CD4-positive, CD25-positive, alpha-beta regulatory T cell (primary cell): Measurements from ENCODE around the gene B2M. TPM values are rescaled to one million over a fixed set of nuclear protein-coding genes. Genes with fewer than 3 reads are reported as not detected.

Experiments used
- ATAC-seq, 2 donors: fragments of 150-1000 bp; cut with Tn5 transposase; one replicate each; pipeline ENCODE4 v1.10.0; 2021; ENCODE audit warnings: low read depth in 2 of 2, moderate number of reproducible peaks in 2 of 2, moderate library complexity in 1 of 2
- DNase-seq, 3 donors: peaks; one replicate each; pipeline versions ENCODE4 v3.0.0 to v3.0.0-alpha.2; 2012 to 2022; ENCODE audit warnings: mixed read lengths in 1 of 3
- H3K27ac ChIP-seq: one replicate; pipeline ENCODE4 v1.7.0; 2013; ENCODE audit warnings: mild to moderate bottlenecking, low read length; ENCODE audit not compliant: insufficient read depth, poor library complexity, severe bottlenecking
- H3K27me3 ChIP-seq: one replicate; pipeline ENCODE4 v1.7.0; 2013; ENCODE audit warnings: low read length; ENCODE audit not compliant: control insufficient read depth, insufficient read depth
- H3K36me3 ChIP-seq: one replicate; pipeline ENCODE4 v1.7.0; 2013; ENCODE audit warnings: mild to moderate bottlenecking, low read length, moderate library complexity; ENCODE audit not compliant: control insufficient read depth, insufficient read depth
- H3K4me1 ChIP-seq: 2 replicates; pipeline ENCODE4 v1.7.0; 2013; ENCODE audit warnings: mild to moderate bottlenecking, low read length; ENCODE audit not compliant: insufficient read depth, control insufficient read depth, poor library complexity, severe bottlenecking
- H3K4me3 ChIP-seq: one replicate; pipeline ENCODE4 v1.7.0; 2013; ENCODE audit warnings: low read depth, mild to moderate bottlenecking, low read length, moderate library complexity
- H3K9me3 ChIP-seq, 2 experiments: 1 replicate in 1 of 2; 2 replicates in 1 of 2; pipeline ENCODE4 v1.7.0; 2013; ENCODE audit warnings: low read length in 2 of 2, mild to moderate bottlenecking in 1 of 2, moderate library complexity in 1 of 2; ENCODE audit not compliant: control insufficient read depth in 2 of 2
- H3K27ac Mint-ChIP-seq, 3 donors: one replicate each; pipeline ENCODE4 v1.8.0; 2020 to 2022; ENCODE audit warnings: mild to moderate bottlenecking in 3 of 3, mixed read lengths in 3 of 3, moderate library complexity in 2 of 3
- H3K27me3 Mint-ChIP-seq: one replicate; pipeline ENCODE4 v1.8.0; 2022; ENCODE audit warnings: mild to moderate bottlenecking, mixed read lengths
- H3K36me3 Mint-ChIP-seq: one replicate; pipeline ENCODE4 v1.8.0; 2020; ENCODE audit warnings: mixed read lengths
- H3K4me1 Mint-ChIP-seq, 4 donors: one replicate each; pipeline ENCODE4 v1.8.0; 2020 to 2022; ENCODE audit warnings: mixed read lengths in 4 of 4, mild to moderate bottlenecking in 1 of 4
- H3K4me3 Mint-ChIP-seq, 4 donors: one replicate each; pipeline ENCODE4 v1.8.0; 2020 to 2022; ENCODE audit warnings: mild to moderate bottlenecking in 4 of 4, mixed read lengths in 4 of 4, moderate library complexity in 3 of 4
- H3K9me3 Mint-ChIP-seq, 7 donors: one replicate each; pipeline ENCODE4 v1.8.0; 2020 to 2022; ENCODE audit warnings: mixed read lengths in 7 of 7, mild to moderate bottlenecking in 3 of 7, moderate library complexity in 2 of 7
- polyA plus RNA-seq, 4 donors: library from polyadenylated mRNA; unstranded; fragments of 300-500 nt; fragmentation: Illumina TruSeq; gene quantifications; one replicate each; pipeline ENCODE4 v1.2.3, GENCODE V29; 2021
- total RNA-seq: library from RNA; stranded (reverse); gene quantifications from one replicate; pipeline ENCODE4 v1.2.3, GENCODE V29; 2022

The B2M gene
- 7,793 TPM for total RNA-seq
- polyA plus RNA-seq = over 10,000 TPM; 37,989 to 53,417 (median 43,977) TPM

DNA sequence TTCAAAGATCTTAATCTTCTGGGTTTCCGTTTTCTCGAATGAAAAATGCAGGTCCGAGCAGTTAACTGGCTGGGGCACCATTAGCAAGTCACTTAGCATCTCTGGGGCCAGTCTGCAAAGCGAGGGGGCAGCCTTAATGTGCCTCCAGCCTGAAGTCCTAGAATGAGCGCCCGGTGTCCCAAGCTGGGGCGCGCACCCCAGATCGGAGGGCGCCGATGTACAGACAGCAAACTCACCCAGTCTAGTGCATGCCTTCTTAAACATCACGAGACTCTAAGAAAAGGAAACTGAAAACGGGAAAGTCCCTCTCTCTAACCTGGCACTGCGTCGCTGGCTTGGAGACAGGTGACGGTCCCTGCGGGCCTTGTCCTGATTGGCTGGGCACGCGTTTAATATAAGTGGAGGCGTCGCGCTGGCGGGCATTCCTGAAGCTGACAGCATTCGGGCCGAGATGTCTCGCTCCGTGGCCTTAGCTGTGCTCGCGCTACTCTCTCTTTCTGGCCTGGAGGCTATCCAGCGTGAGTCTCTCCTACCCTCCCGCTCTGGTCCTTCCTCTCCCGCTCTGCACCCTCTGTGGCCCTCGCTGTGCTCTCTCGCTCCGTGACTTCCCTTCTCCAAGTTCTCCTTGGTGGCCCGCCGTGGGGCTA lies at the start of gene B2M, which contains the start of gene PATL2:
Gene B2M (plus strand): TSS at position 422 of the 647 bp plus-strand sequence. CDS start 30 bp downstream, at position 452.
Gene PATL2 (minus strand): TSS at position 228 of the 647 bp plus-strand sequence. CDS start 34,833 bp downstream, outside the sequence.
- H3K4me3 Mint-ChIP-seq = peak within 1 kb of the TSS; percentile 98 to 100 (median 99)
- peak; percentile 83 to 85 for ATAC-seq
- peak; percentile 92 to 98 (median 98) for DNase-seq
- H3K4me1 ChIP-seq = peaks cover 51% of the 10 kb centered on the region
- peaks cover 44% of the 10 kb centered on the region for H3K36me3 ChIP-seq
- H3K36me3 Mint-ChIP-seq = peaks cover 55% of the 10 kb centered on the region
- H3K4me1 Mint-ChIP-seq = peaks cover 10 to 53% (median 42%) of the 10 kb centered on the region in 4 donors
- no peaks in the 10 kb centered on the region for H3K27me3 ChIP-seq
- H3K9me3 Mint-ChIP-seq = peaks cover 0 to 11% (median 0%) of the 10 kb centered on the region in 7 donors
- H3K27ac ChIP-seq = peak within 1 kb of the TSS; percentile 100
- peak within 1 kb of the TSS; percentile 100 for H3K4me3 ChIP-seq
- H3K27me3 Mint-ChIP-seq = peaks cover 11% of the 10 kb centered on the region
- H3K9me3 ChIP-seq = no peaks in the 10 kb centered on the region
- peak within 1 kb of the TSS; percentile 99 to 100 (median 100) for H3K27ac Mint-ChIP-seq

DNA sequence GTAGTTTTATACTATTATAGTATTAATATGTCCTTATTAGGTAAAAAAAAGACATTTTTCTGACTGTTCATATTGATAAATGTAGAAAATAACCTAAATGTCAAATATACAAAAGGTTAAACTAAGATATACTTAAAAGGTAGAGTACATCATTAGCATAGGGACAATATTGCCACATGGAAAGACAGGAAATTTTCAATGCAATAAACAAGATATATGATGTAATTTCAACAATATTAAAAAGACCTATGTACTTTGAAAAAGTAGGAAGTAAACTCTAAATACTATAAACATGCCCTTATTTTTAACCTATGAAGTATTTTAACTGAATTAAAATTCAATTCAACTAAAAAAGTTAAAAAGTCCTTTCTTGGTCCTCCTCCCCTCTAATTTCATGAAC lies 49.7 kb upstream of the B2M start:
- DNase-seq (no peak), ATAC-seq (no peak)
- peaks cover 60% of the 10 kb centered on the region for H3K4me1 ChIP-seq
- H3K9me3 ChIP-seq = no peaks in the 10 kb centered on the region
- no peaks in the 10 kb centered on the region for H3K27me3 ChIP-seq
- Mint-ChIP-seq H3K27me3 (no peaks in the 10 kb centered on the region), H3K4me1 (peaks cover 25 to 62% (median 46%) of the 10 kb centered on the region in 4 donors), H3K4me3 (peak overlapping the region; percentile 37 to 99 (median 73)), H3K9me3 (no peaks in the 10 kb centered on the region), H3K27ac (peak overlapping the region; percentile 85 to 99 (median 96)), H3K36me3 (peaks cover 16% of the 10 kb centered on the region)
- H3K27ac ChIP-seq = peak overlapping the region; percentile 99
- peak overlapping the region; percentile 99 for H3K4me3 ChIP-seq
- H3K36me3 ChIP-seq = peaks cover 18% of the 10 kb centered on the region

DNA sequence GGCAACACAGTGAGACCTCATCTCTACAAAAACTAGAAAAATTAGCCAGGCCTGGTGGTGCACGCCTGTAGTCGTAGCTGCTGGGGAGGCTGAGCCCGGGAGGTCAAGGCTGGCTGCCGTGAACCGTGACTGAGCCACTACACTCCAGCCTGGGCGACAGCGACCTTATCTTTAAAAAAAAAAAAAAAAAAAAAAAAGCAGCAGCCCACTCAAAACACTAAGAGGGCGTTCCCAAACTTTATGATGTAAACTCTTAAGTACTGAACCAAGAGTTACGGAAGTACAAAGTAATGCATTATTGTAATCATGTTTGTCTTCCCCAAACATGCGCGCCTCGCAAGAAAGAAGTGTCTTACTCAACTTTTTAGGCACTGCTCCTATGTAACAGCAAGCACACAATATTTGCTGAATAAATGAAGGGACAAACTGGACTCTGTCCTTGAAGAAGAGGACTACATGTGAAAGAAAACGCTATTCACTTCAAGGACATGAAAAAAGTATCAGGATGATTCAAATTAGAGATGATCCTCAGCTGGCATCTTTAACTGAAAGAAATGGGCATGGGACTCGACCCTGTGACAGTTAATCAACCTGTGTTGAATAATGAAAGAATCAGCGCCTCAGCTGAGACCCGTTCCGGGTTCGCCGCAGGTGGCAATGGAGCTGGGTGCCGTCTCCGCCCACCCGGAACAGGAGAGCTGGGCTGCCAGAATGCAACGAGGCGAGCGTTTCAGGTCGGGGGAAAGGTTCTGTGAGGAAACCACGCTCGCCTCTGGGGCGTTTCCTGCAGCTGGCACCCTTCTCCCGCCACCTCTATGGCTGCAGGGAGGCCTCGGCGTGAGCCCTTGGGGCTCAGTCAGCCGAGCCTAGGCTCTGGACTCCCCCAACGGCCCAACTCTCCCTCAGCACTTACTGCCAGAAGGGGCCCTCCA lies 48.6 kb upstream of the B2M start:
- Histone ChIP-seq H3K27ac (peak overlapping the region; percentile 99), H3K36me3 (peaks cover 10% of the 10 kb centered on the region), H3K4me1 (peaks cover 72% of the 10 kb centered on the region), H3K9me3 (no peaks in the 10 kb centered on the region), H3K4me3 (peak overlapping the region; percentile 99), H3K27me3 (no peaks in the 10 kb centered on the region)
- Mint-ChIP-seq H3K4me3 (peak overlapping the region; percentile 98 to 99 (median 98)), H3K4me1 (peaks cover 21 to 68% (median 48%) of the 10 kb centered on the region in 4 donors), H3K27me3 (no peaks in the 10 kb centered on the region), H3K9me3 (no peaks in the 10 kb centered on the region), H3K27ac (peak overlapping the region; percentile 96 to 99 (median 98)), H3K36me3 (peaks cover 9% of the 10 kb centered on the region)
- peak; percentile 64 to 65 for ATAC-seq
- DNase-seq = peak; percentile 81 to 94 (median 88)

DNA sequence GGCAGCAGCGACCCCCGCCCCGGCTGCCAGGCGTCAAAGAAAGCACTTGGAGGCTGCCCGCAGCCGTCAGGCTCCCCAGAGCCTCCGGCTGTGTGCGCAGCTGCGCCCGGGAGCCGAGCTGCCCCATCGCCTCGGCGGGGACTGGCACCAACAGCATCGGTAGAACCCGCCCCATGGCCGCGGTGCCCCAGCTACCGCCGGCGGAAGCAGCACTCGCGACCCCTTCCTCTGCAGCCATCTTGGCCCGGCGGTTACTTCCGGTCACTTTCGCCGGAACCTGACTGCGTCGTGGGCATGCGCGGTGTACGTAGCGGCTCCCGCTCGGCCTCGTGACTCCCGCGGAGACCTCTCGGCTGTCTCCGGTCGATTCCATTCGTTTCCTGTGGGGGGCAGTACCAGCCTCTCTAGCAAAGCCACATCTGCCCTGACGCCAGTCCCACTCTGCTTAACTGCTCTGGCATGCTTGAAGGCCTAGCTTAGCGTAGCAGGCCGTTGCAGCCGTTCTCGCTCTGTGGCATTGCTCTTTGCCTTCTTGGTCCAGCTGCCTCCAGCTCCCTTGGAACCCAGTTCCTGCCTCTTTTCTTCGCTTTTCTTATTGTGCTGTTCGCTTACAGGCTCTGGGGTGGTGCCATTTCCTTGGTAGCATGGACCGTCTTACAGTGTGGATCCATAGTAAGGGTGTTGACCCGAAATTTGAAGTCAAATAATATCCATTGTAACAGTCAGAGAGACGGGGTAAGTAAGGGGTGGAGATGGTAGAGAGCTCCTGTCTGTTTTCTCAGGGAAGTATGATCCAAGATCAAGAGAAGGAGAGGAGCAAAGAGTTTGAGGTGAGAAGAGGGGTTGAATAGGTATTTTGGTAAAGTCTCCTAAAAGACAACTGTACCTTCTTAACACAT lies 47.7 kb upstream of the B2M start, which contains the start of gene SPG11:
Gene SPG11 (minus strand): TSS at position 253 of the 899 bp plus-strand sequence. CDS start 15 bp downstream, at position 238.
- Mint-ChIP-seq H3K4me3 (peak within 1 kb of the TSS; percentile 98 to 99 (median 98)), H3K36me3 (peaks cover 13% of the 10 kb centered on the region), H3K27me3 (no peaks in the 10 kb centered on the region), H3K4me1 (peaks cover 21 to 77% (median 56%) of the 10 kb centered on the region in 4 donors), H3K9me3 (no peaks in the 10 kb centered on the region), H3K27ac (peak within 1 kb of the TSS; percentile 96 to 100 (median 98))
- Histone ChIP-seq H3K27ac (peak within 1 kb of the TSS; percentile 99), H3K4me3 (peak within 1 kb of the TSS; percentile 99), H3K36me3 (peaks cover 7% of the 10 kb centered on the region), H3K4me1 (peaks cover 81% of the 10 kb centered on the region), H3K9me3 (no peaks in the 10 kb centered on the region), H3K27me3 (no peaks in the 10 kb centered on the region)
- ATAC-seq (peak; percentile 82 to 85), DNase-seq (peak; percentile 91 to 99 (median 93))

DNA sequence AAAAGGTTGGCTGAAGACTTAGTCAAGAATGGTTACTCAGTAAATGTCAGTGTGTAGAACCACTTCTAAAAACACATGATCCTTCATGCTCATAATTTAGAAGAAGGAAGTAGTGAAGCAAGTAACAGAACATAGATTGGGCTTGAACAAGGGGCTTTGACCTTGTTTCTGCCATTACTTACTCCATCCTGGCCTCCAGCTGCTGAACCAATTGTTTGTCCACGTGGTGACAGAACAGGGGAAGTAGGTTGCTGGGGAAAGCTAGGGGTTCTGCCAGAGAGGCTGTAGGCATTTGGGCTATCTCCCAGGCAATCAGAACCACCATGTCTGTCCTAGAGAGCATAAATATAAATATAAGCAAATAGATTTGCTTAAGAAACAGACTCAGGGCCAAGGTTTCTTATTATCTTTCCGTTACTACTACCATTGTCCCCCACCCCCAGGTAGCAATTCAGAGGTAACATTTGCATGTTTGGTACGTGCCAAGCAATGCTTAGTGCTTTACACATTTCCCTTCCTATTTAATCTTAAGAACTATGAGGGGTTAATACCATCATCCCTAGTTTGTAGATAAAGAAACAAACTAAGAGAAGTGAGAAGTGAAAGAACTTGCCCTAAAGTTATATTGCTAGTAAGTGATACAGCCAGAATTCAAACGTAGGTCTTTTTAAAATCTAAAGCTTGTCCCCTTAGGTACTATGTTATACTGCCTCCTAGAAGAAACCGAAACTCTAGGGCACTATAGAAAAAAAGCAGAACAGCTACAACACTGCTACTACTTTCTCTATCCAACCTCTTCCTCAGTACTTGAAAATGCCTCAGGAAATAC lies 44.9 kb upstream of the B2M start:
- peak overlapping the region; percentile 94 to 100 (median 96) for H3K27ac Mint-ChIP-seq
- peaks cover 4% of the 10 kb centered on the region for H3K36me3 Mint-ChIP-seq
- Histone ChIP-seq H3K27ac (peak overlapping the region; percentile 99), H3K36me3 (no peaks in the 10 kb centered on the region), H3K4me3 (peak overlapping the region; percentile 68), H3K9me3 (no peaks in the 10 kb centered on the region), H3K27me3 (no peaks in the 10 kb centered on the region), H3K4me1 (peaks cover 98% of the 10 kb centered on the region)
- peak overlapping the region; percentile 72 to 82 (median 78) for H3K4me3 Mint-ChIP-seq
- H3K9me3 Mint-ChIP-seq = no peaks in the 10 kb centered on the region
- H3K27me3 Mint-ChIP-seq = no peaks in the 10 kb centered on the region
- ATAC-seq (peak; percentile 10 to 14), DNase-seq (peak in 2 of 3 donors; percentile 49 to 69)
- H3K4me1 Mint-ChIP-seq = peaks cover 16 to 88% (median 55%) of the 10 kb centered on the region in 4 donors

DNA sequence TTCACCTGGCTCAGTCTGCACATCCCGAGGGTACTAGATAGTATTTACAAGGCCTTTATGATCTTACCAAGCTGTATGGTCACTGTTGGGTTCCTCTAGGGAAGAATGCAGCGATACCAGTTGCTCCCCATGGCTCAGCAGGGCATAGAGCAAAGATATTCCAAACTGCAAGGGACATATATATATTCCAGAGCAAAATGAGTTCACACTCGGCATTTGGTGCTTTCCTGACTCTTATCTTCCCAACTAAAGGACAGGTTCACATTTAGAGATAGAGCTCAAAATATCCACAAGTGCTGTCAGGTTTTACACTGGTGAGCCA lies 44.3 kb upstream of the B2M start:
- no peak for ATAC-seq
- peak overlapping the region; percentile 68 for H3K4me3 ChIP-seq
- no peak for DNase-seq
- Mint-ChIP-seq H3K27ac (peak overlapping the region; percentile 94 to 100 (median 96)), H3K27me3 (no peaks in the 10 kb centered on the region), H3K36me3 (peaks cover 4% of the 10 kb centered on the region), H3K4me3 (peak overlapping the region; percentile 72 to 82 (median 78)), H3K4me1 (peaks cover 16 to 88% (median 59%) of the 10 kb centered on the region in 4 donors), H3K9me3 (no peaks in the 10 kb centered on the region)
- H3K36me3 ChIP-seq = no peaks in the 10 kb centered on the region
- peak overlapping the region; percentile 99 for H3K27ac ChIP-seq
- H3K27me3 ChIP-seq = no peaks in the 10 kb centered on the region
- peaks cover 98% of the 10 kb centered on the region for H3K4me1 ChIP-seq
- no peaks in the 10 kb centered on the region for H3K9me3 ChIP-seq
